Mucosa of stomach (tissue), 1 donor: ENCODE measurements around the gene EEF1AKMT4.

Source experiments
- H3K27me3 ChIP-seq: one replicate; pipeline ENCODE4 v1.7.0; 2013; ENCODE audit warnings: mild to moderate bottlenecking, low read length; ENCODE audit not compliant: control insufficient read depth, insufficient read depth
- H3K36me3 ChIP-seq: one replicate; pipeline ENCODE4 v1.7.0; 2013; ENCODE audit warnings: low read length; ENCODE audit not compliant: control insufficient read depth, insufficient read depth
- H3K4me1 ChIP-seq: one replicate; pipeline ENCODE4 v1.7.0; 2013; ENCODE audit warnings: mild to moderate bottlenecking, low read length; ENCODE audit not compliant: control insufficient read depth, insufficient read depth
- H3K4me3 ChIP-seq: one replicate; pipeline ENCODE4 v1.7.0; 2013; ENCODE audit warnings: low read length
- H3K9ac ChIP-seq: one replicate; pipeline ENCODE4 v1.7.0; 2013; ENCODE audit warnings: mild to moderate bottlenecking, low read length, moderate library complexity
- H3K9me3 ChIP-seq: one replicate; pipeline ENCODE4 v1.7.0; 2013; ENCODE audit warnings: mild to moderate bottlenecking, low read length, moderate library complexity; ENCODE audit not compliant: control insufficient read depth
- donor health status: Pancreatic carcinoma.

The EEF1AKMT4 gene

GRCh38 chr3:184229394-184230080 is 19.9 kb upstream of the EEF1AKMT4 start, which contains the start of gene VWA5B2:
TSS of gene VWA5B2 (plus strand) at chr3:184229585. CDS start at chr3:184230529, 944 bp downstream.
- peak within 1 kb of the TSS; percentile 22 for H3K9ac ChIP-seq
- no peaks in the 10 kb centered on the region for H3K36me3 ChIP-seq
- H3K9me3 ChIP-seq = no peaks in the 10 kb centered on the region
- H3K27me3 ChIP-seq = peaks cover 66% of the 10 kb centered on the region
- peak within 1 kb of the TSS; percentile 8 for H3K4me3 ChIP-seq
- peaks cover 9% of the 10 kb centered on the region for H3K4me1 ChIP-seq

- peak overlapping the region; percentile 22 for H3K9ac ChIP-seq
These were observed 19.3 kb upstream of the EEF1AKMT4 start for GRCh38 chr3:184230081-184230602.

GRCh38 chr3:184230603-184231528 is 18.6 kb upstream of the EEF1AKMT4 start:
- Histone ChIP-seq H3K4me1 (peaks cover 9% of the 10 kb centered on the region), H3K36me3 (no peaks in the 10 kb centered on the region), H3K4me3 (no peak overlapping the region), H3K9ac (no peak overlapping the region), H3K9me3 (no peaks in the 10 kb centered on the region), H3K27me3 (peaks cover 66% of the 10 kb centered on the region)

More at GRCh38 chr3:184230081-184230602, 19.3 kb upstream of the EEF1AKMT4 start:
- Histone ChIP-seq H3K4me3 (peak overlapping the region; percentile 8), H3K36me3 (no peaks in the 10 kb centered on the region), H3K9me3 (no peaks in the 10 kb centered on the region), H3K27me3 (peaks cover 66% of the 10 kb centered on the region), H3K4me1 (peaks cover 9% of the 10 kb centered on the region)

GRCh38 chr3:184231671-184232070 is 17.8 kb upstream of the EEF1AKMT4 start:
- Histone ChIP-seq H3K9me3 (no peaks in the 10 kb centered on the region), H3K36me3 (no peaks in the 10 kb centered on the region), H3K4me3 (no peak overlapping the region), H3K4me1 (peaks cover 9% of the 10 kb centered on the region), H3K9ac (no peak overlapping the region), H3K27me3 (peaks cover 62% of the 10 kb centered on the region)

- Histone ChIP-seq H3K4me3 (no peak overlapping the region), H3K9me3 (no peaks in the 10 kb centered on the region), H3K36me3 (no peaks in the 10 kb centered on the region), H3K9ac (no peak overlapping the region), H3K4me1 (peaks cover 9% of the 10 kb centered on the region), H3K27me3 (peaks cover 50% of the 10 kb centered on the region)
These were observed 16.2 kb upstream of the EEF1AKMT4 start for GRCh38 chr3:184233127-184233843.

GRCh38 chr3:184234224-184234623 is 15.2 kb upstream of the EEF1AKMT4 start:
- Histone ChIP-seq H3K9ac (no peak overlapping the region), H3K36me3 (no peaks in the 10 kb centered on the region), H3K4me1 (peaks cover 8% of the 10 kb centered on the region), H3K27me3 (peaks cover 41% of the 10 kb centered on the region), H3K9me3 (no peaks in the 10 kb centered on the region), H3K4me3 (no peak overlapping the region)

GRCh38 chr3:184234671-184235380 is 14.6 kb upstream of the EEF1AKMT4 start:
- Histone ChIP-seq H3K9ac (no peak overlapping the region), H3K36me3 (no peaks in the 10 kb centered on the region), H3K9me3 (no peaks in the 10 kb centered on the region), H3K4me1 (peaks cover 2% of the 10 kb centered on the region), H3K4me3 (no peak overlapping the region), H3K27me3 (peaks cover 41% of the 10 kb centered on the region)

- no peak overlapping the region for H3K4me3 ChIP-seq
- H3K9me3 ChIP-seq = no peaks in the 10 kb centered on the region
- no peak overlapping the region for H3K9ac ChIP-seq
- H3K36me3 ChIP-seq = no peaks in the 10 kb centered on the region
- H3K27me3 ChIP-seq = peaks cover 37% of the 10 kb centered on the region
- H3K4me1 ChIP-seq = no peaks in the 10 kb centered on the region
These were observed 14.0 kb upstream of the EEF1AKMT4 start for GRCh38 chr3:184235381-184236032.

GRCh38 chr3:184236033-184236410 is 13.4 kb upstream of the EEF1AKMT4 start:
- no peak overlapping the region for H3K9ac ChIP-seq
- H3K36me3 ChIP-seq = no peaks in the 10 kb centered on the region
- H3K9me3 ChIP-seq = no peaks in the 10 kb centered on the region
- H3K27me3 ChIP-seq = peaks cover 32% of the 10 kb centered on the region
- no peak overlapping the region for H3K4me3 ChIP-seq
- H3K4me1 ChIP-seq = no peaks in the 10 kb centered on the region

- peaks cover 4% of the 10 kb centered on the region for H3K4me1 ChIP-seq
- no peaks in the 10 kb centered on the region for H3K9me3 ChIP-seq
- H3K36me3 ChIP-seq = no peaks in the 10 kb centered on the region
- peaks cover 26% of the 10 kb centered on the region for H3K27me3 ChIP-seq
- H3K4me3 ChIP-seq = no peak overlapping the region
- H3K9ac ChIP-seq = no peak overlapping the region
These were observed 12.8 kb upstream of the EEF1AKMT4 start for GRCh38 chr3:184236636-184237035.

GRCh38 chr3:184237211-184237610 is 12.3 kb upstream of the EEF1AKMT4 start:
- Histone ChIP-seq H3K27me3 (peaks cover 20% of the 10 kb centered on the region), H3K4me3 (no peak overlapping the region), H3K9me3 (no peaks in the 10 kb centered on the region), H3K9ac (no peak overlapping the region), H3K4me1 (peaks cover 10% of the 10 kb centered on the region), H3K36me3 (no peaks in the 10 kb centered on the region)
